HG03558 (cell line): ENCODE measurements around the gene FAM219A.
"Not testable (repeated sequence)": the region's sequence is repeated elsewhere in the genome, so short reads cannot be mapped to it uniquely, and the experiment has no call there.

Experiments
- ATAC-seq: cut with Tn5 transposase; IDR thresholded peaks from one replicate; pipeline ENCODE4 v1.9.1; 2021; ENCODE audit warnings: moderate number of reproducible peaks; ENCODE audit not compliant: unreplicated experiment; ENCODE audit errors: extremely low read depth

The FAM219A gene

GRCh38 chr9:34379334-34380033 lies 78.9 kb downstream of the FAM219A start:
- no peak for ATAC-seq

- no peak for ATAC-seq
These were observed 79.9 kb downstream of the FAM219A start for GRCh38 chr9:34378376-34379060.

GRCh38 chr9:34377404-34377746 lies 81.0 kb downstream of the FAM219A start:
- ATAC-seq: no peak

- ATAC-seq: peak; percentile 52
These were observed 81.6 kb downstream of the FAM219A start, which contains the start of gene MYORG for GRCh38 chr9:34376596-34377403. Gene MYORG, minus strand, starts transcription at chr9:34376898. Its CDS starts 3,955 bp downstream, at chr9:34372943.

- ATAC-seq: no peak
These were observed 82.3 kb downstream of the FAM219A start for GRCh38 chr9:34375901-34376595.

- no peak for ATAC-seq
These were observed 83.3 kb downstream of the FAM219A start for GRCh38 chr9:34374905-34375552.

- ATAC-seq: no peak
These were observed 84.0 kb downstream of the FAM219A start for GRCh38 chr9:34374339-34374738.

GRCh38 chr9:34373749-34374148 lies 84.6 kb downstream of the FAM219A start:
- no peak for ATAC-seq

GRCh38 chr9:34372467-34373011 lies 85.8 kb downstream of the FAM219A start:
- no peak for ATAC-seq

- ATAC-seq: no peak
These were observed 86.4 kb downstream of the FAM219A start for GRCh38 chr9:34371886-34372466.

GRCh38 chr9:34370970-34371880 lies 87.1 kb downstream of the FAM219A start:
- no peak for ATAC-seq

GRCh38 chr9:34370335-34370969 lies 87.9 kb downstream of the FAM219A start:
- no peak for ATAC-seq

- ATAC-seq: no peak
These were observed 88.7 kb downstream of the FAM219A start for GRCh38 chr9:34369636-34370035.

- ATAC-seq: not testable (repeated sequence)
These were observed 89.6 kb downstream of the FAM219A start for GRCh38 chr9:34368796-34369195.

GRCh38 chr9:34367751-34368410 lies 90.5 kb downstream of the FAM219A start:
- not testable (repeated sequence) for ATAC-seq

- ATAC-seq: no peak
These were observed 92.0 kb downstream of the FAM219A start for GRCh38 chr9:34366365-34366764.

- no peak for ATAC-seq
These were observed 93.1 kb downstream of the FAM219A start for GRCh38 chr9:34365282-34365681.
